DMS 273 (cell line): Measurements from ENCODE around the gene GPATCH8.
A peak's percentile ranks its signal among the peaks of the same experiment; 100 is the strongest.

Source experiments
- DNase-seq: peaks from one replicate; lab custom pipeline; 2025; ENCODE audit not compliant: unreplicated experiment; lab: John Stamatoyannopoulos, UW

Gene GPATCH8

GRCh38 chr17:44464037-44464436 lies 39.2 kb downstream of the GPATCH8 start:
- no peak for DNase-seq

- DNase-seq: no peak
Observed at GRCh38 chr17:44451832-44452231, 51.4 kb downstream of the GPATCH8 start.

- no peak for DNase-seq
Observed at GRCh38 chr17:44451016-44451627, 52.1 kb downstream of the GPATCH8 start.

GRCh38 chr17:44448412-44448811 lies 54.8 kb downstream of the GPATCH8 start:
- DNase-seq: no peak

GRCh38 chr17:44444735-44445105 lies 58.5 kb downstream of the GPATCH8 start:
- no peak for DNase-seq

GRCh38 chr17:44442806-44443205 lies 60.4 kb downstream of the GPATCH8 start:
- no peak for DNase-seq

GRCh38 chr17:44439168-44439567 lies 64.0 kb downstream of the GPATCH8 start:
- no peak for DNase-seq

GRCh38 chr17:44438636-44439035 lies 64.6 kb downstream of the GPATCH8 start:
- DNase-seq: no peak

- no peak for DNase-seq
Observed at GRCh38 chr17:44436336-44436735, 66.9 kb downstream of the GPATCH8 start.

GRCh38 chr17:44432254-44433157 lies 70.7 kb downstream of the GPATCH8 start:
- no peak for DNase-seq

GRCh38 chr17:44424828-44425461 lies 78.3 kb downstream of the GPATCH8 start:
- DNase-seq: no peak

- DNase-seq: no peak
Observed at GRCh38 chr17:44417553-44417952, 85.7 kb downstream of the GPATCH8 start.

- DNase-seq: no peak
Observed at GRCh38 chr17:44416558-44417289, 86.5 kb downstream of the GPATCH8 start.

- DNase-seq: no peak
Observed at GRCh38 chr17:44414394-44415155, 88.6 kb downstream of the GPATCH8 start.

- no peak for DNase-seq
Observed at GRCh38 chr17:44409309-44410028, 93.7 kb downstream of the GPATCH8 start.

GRCh38 chr17:44408786-44409185 lies 94.4 kb downstream of the GPATCH8 start:
- no peak for DNase-seq

- DNase-seq: no peak
Observed at GRCh38 chr17:44402564-44403172, 100.5 kb downstream of the GPATCH8 start.

- DNase-seq: peak; percentile 31
Observed at GRCh38 chr17:44400226-44400847, 102.9 kb downstream of the GPATCH8 start.
